Calu3 (cell line): ENCODE measurements around the gene IFI27L2. TPM values are rescaled to one million over a fixed set of nuclear protein-coding genes. Genes with fewer than 3 reads are reported as not detected.

Source experiments
- BruUV-seq: library from RNA; stranded (reverse); fragments of 400-500 nt; replicated peaks from 2 replicates; lab custom pipeline; 2021; lab: Mats Ljungman, UMichigan
- CTCF ChIA-PET: fragments of 300-600 bp; sonication (Branson Sonifier 250); formaldehyde crosslinking; loops from one replicate; lab custom pipeline; 2022; ENCODE audit warnings: antibody characterized with exemption; lab: Charles Lee
- DNase-seq: peaks from one replicate; pipeline ENCODE4 v3.0.0; 2022
- H3K27ac Mint-ChIP-seq: one replicate; pipeline ENCODE4 v1.8.0; 2022; ENCODE audit warnings: mixed read lengths; ENCODE audit not compliant: unreplicated experiment
- H3K27me3 Mint-ChIP-seq: one replicate; pipeline ENCODE4 v1.8.0; 2022; ENCODE audit warnings: mixed read lengths; ENCODE audit not compliant: unreplicated experiment
- H3K36me3 Mint-ChIP-seq: one replicate; pipeline ENCODE4 v1.8.0; 2022; ENCODE audit warnings: mild to moderate bottlenecking, moderate library complexity, mixed read lengths; ENCODE audit not compliant: insufficient read depth, unreplicated experiment
- H3K4me1 Mint-ChIP-seq: one replicate; pipeline ENCODE4 v1.8.0; 2022; ENCODE audit warnings: mild to moderate bottlenecking, low read depth, mixed read lengths; ENCODE audit not compliant: unreplicated experiment
- H3K4me3 Mint-ChIP-seq: one replicate; pipeline ENCODE4 v1.8.0; 2022; ENCODE audit warnings: mild to moderate bottlenecking, low read depth, moderate library complexity, mixed read lengths; ENCODE audit not compliant: unreplicated experiment
- H3K9me3 Mint-ChIP-seq: one replicate; pipeline ENCODE4 v1.8.0; 2022; ENCODE audit warnings: low read depth, mixed read lengths; ENCODE audit not compliant: unreplicated experiment
- intact Hi-C: fragments of 100-400 bp; cut with micrococcal nuclease; formaldehyde crosslinking; loops from one replicate; pipeline ENCODE4 v1.10.0; 2022; ENCODE audit not compliant: unreplicated experiment
- total RNA-seq: library from RNA; stranded (reverse); gene quantifications from 2 replicates; pipeline ENCODE4 v1.2.3, GENCODE V29; 2022
- TF ChIP-seq, protein P1 (sequence below): fragments of 200-600 bp; IDR thresholded peaks from one replicate; pipeline ENCODE4 v1.8.0; 2022; ENCODE audit warnings: antibody characterized with exemption; ENCODE audit not compliant: unreplicated experiment

IFI27L2 gene
- total RNA-seq, 1 experiment from 2014 or later = 40.4 TPM

GRCh38 chr14:94088516-94088915 is 40.9 kb downstream of the IFI27L2 start:
- BruUV-seq = no TSS peak
- H3K27me3 Mint-ChIP-seq = no peaks in the 10 kb centered on the region
- no peaks in the 10 kb centered on the region for H3K4me1 Mint-ChIP-seq
- no peak overlapping the region for H3K4me3 Mint-ChIP-seq
- intact Hi-C loops = no loop called here
- TF ChIP-seq, protein P1, sequence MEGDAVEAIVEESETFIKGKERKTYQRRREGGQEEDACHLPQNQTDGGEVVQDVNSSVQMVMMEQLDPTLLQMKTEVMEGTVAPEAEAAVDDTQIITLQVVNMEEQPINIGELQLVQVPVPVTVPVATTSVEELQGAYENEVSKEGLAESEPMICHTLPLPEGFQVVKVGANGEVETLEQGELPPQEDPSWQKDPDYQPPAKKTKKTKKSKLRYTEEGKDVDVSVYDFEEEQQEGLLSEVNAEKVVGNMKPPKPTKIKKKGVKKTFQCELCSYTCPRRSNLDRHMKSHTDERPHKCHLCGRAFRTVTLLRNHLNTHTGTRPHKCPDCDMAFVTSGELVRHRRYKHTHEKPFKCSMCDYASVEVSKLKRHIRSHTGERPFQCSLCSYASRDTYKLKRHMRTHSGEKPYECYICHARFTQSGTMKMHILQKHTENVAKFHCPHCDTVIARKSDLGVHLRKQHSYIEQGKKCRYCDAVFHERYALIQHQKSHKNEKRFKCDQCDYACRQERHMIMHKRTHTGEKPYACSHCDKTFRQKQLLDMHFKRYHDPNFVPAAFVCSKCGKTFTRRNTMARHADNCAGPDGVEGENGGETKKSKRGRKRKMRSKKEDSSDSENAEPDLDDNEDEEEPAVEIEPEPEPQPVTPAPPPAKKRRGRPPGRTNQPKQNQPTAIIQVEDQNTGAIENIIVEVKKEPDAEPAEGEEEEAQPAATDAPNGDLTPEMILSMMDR = no peak
- DNase-seq = no peak
- no peak overlapping the region for H3K27ac Mint-ChIP-seq
- no peaks in the 10 kb centered on the region for H3K36me3 Mint-ChIP-seq
- H3K9me3 Mint-ChIP-seq = peaks cover 2% of the 10 kb centered on the region
- CTCF ChIA-PET = no interaction called here

GRCh38 chr14:94087891-94088290 is 41.5 kb downstream of the IFI27L2 start:
- H3K36me3 Mint-ChIP-seq = no peaks in the 10 kb centered on the region
- H3K4me1 Mint-ChIP-seq = peaks cover 1% of the 10 kb centered on the region
- TF ChIP-seq, protein P1 = no peak
- CTCF ChIA-PET = no interaction called here
- no TSS peak for BruUV-seq
- H3K9me3 Mint-ChIP-seq = peaks cover 2% of the 10 kb centered on the region
- H3K4me3 Mint-ChIP-seq = no peak overlapping the region
- no peak overlapping the region for H3K27ac Mint-ChIP-seq
- H3K27me3 Mint-ChIP-seq = no peaks in the 10 kb centered on the region
- DNase-seq = no peak
- intact Hi-C loops = no loop called here

- peaks cover 43% of the 10 kb centered on the region for H3K4me1 Mint-ChIP-seq
- no peak for DNase-seq
- CTCF ChIA-PET = interaction anchor here (1.0 to 2.0 kb wide), 2 partner anchors 29 to 55 kb away, joined by 4 read pairs; partner anchors contain the start of gene IFI27
Measured at GRCh38 chr14:94081386-94081820, 48.0 kb downstream of the IFI27L2 start.

DNA sequence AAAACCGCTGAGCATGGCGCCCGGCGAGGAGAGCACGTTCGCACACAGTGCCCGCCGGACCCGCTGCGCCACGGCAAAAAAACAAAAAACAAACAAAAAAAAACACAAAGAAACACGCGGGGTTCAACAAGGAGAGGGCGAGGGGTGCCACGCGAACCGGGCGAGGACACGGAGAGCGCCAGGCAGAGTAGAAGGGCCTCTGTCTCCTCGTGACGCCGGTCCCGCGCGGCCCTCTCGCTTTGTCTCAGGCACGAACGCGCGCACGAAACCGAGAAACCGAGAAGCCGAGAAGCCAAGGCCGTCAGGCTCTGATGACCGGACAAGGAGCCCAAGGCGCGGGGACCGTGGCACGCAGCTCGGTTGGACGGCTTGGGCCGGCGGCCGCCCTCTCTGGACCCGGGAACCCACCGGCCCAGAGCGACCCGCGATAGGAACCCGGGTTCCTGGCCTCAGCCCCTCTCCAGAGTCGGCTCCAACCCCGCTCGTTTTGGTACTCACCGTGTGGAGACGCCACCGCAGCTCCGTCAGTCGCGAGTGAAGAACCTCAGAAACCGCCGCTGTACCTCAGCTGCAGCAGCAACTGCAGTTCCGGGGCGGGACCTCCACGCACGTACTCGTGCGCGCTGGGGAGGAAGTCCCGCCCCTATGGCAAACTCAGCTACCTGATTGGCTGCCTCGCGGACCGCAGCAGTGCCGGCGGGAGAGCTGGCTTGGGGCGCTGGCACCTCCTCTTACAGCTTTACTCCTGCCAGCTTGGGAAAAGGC is 48.6 kb downstream of the IFI27L2 start, which contains the start of the genes DDX24 and IFI27L1:
Gene DDX24, minus strand, starts transcription at position 582 of the 765 bp plus-strand sequence. CDS start 1,460 bp downstream, outside the sequence.
Gene IFI27L1, plus strand, starts transcription at position 690 of the 765 bp plus-strand sequence. CDS start 15,628 bp downstream, outside the sequence.
- Mint-ChIP-seq H3K9me3 (peaks cover 2% of the 10 kb centered on the region), H3K27ac (peak within 1 kb of the TSS; percentile 89), H3K4me3 (peak within 1 kb of the TSS; percentile 98), H3K36me3 (peaks cover 37% of the 10 kb centered on the region), H3K27me3 (no peaks in the 10 kb centered on the region), H3K4me1 (peaks cover 43% of the 10 kb centered on the region)
- peak; percentile 96 for DNase-seq
- BruUV-seq = no TSS peak
- CTCF ChIA-PET = interaction anchor here (1.0 to 2.0 kb wide), 2 partner anchors 30 to 56 kb away, joined by 4 read pairs; partner anchors contain the start of gene IFI27
- TF ChIP-seq, protein P1 = no peak
- intact Hi-C loops = no loop called here

More at GRCh38 chr14:94081386-94081820, 48.0 kb downstream of the IFI27L2 start:
- intact Hi-C loops = no loop called here
- H3K27ac Mint-ChIP-seq = peak overlapping the region; percentile 89
- H3K9me3 Mint-ChIP-seq = peaks cover 5% of the 10 kb centered on the region
- BruUV-seq = TSS peak; percentile 76
- peak overlapping the region; percentile 98 for H3K4me3 Mint-ChIP-seq
- H3K27me3 Mint-ChIP-seq = no peaks in the 10 kb centered on the region
- H3K36me3 Mint-ChIP-seq = peaks cover 37% of the 10 kb centered on the region
- TF ChIP-seq, protein P1 = no peak
